Measurements from ENCODE around the gene VPS41. TPM values are rescaled to one million over a fixed set of nuclear protein-coding genes. Genes with fewer than 3 reads are reported as not detected.
"Not testable (repeated sequence)": the region's sequence is repeated elsewhere in the genome, so short reads cannot be mapped to it uniquely, and the experiment has no call there.

The VPS41 gene
- 48.6 TPM for total RNA-seq
- long read RNA-seq, full-length matches to known transcripts = 53 of 66 reads
- long read RNA-seq, partial matches to known transcripts = 6 of 66 reads
- long read RNA-seq, other reads (novel, unspliced or antisense) = 7 of 66 reads

DNA sequence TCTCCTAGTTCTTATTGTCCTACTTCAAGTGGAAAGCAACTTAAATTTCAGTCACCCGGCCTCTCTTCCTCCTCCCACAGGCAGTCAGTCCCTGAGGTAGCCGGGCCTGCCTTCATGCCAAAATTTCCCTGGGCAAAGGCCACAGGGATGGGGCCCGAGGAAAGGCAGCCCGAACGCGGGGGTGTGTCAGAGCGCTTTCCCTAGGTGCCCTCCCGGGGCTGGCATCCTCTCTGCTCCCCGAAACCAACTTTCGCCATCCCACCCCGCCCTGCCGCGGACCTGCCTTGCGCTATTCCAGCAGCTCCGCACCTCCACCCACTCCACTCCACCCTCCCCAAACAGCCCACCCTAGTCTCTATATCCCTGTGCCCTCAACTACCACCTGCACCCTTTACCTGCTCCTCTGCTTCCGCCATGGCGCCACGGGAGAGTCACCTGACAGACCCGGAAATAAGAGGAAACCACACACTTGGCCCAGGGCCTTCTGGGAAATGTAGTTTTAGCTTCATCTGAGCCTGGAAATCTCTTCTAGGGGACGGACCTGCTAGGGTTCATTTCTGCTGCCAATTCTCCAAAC is at the start of gene VPS41:
Gene VPS41 (minus strand): TSS at position 433 of the 577 bp plus-strand sequence. CDS start 17 bp downstream, at position 416.
- intact Hi-C loops (cut with DNase I) = no loop called here

DNA sequence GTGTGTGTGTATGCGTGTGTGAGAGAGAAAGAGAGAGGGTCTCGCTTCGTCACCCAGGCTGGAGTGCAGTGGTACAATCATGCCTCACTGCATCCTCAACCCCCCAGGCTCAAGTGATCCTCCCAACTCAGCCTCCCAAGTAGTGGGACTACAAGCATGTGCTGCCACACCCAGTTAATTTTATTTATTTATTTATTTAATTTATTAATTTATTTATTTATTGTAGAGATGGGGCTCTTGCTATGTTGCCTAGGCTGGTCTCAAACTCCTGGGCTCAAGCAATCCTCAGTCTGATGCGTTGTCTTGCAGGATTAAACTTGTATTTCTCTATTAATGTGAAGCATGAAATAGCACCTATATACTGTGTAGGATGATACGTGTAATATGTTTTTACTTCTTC is 46.9 kb upstream of the VPS41 start:
- no peak for DNase-seq (ENCODE audit: low spot score)
- intact Hi-C loops (cut with DNase I) = no loop called here

More for the DNA sequence above, at the start of gene VPS41:
- peak; percentile 87 for DNase-seq (ENCODE audit: low spot score)

DNA sequence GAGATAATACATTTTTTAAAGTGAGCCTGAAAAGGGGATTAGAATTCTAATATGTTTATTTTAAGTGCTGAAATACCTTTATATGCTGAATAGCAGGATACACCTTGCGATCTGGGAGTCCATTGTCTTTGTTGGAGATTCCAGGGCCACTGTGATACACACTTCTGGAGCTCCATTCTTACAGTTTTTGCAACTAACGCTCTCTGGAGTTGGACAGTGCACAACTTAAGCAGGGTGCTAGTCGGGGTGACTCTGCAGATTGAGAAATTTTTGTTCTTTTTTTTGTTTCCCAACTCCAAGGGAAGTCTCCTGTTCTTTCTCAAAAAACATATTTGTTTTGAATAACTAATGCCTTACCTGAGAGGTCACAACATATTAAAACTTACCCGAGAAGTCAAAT is 45.0 kb upstream of the VPS41 start:
- no peak for DNase-seq (ENCODE audit: low spot score)
- intact Hi-C loops (cut with DNase I) = no loop called here

DNA sequence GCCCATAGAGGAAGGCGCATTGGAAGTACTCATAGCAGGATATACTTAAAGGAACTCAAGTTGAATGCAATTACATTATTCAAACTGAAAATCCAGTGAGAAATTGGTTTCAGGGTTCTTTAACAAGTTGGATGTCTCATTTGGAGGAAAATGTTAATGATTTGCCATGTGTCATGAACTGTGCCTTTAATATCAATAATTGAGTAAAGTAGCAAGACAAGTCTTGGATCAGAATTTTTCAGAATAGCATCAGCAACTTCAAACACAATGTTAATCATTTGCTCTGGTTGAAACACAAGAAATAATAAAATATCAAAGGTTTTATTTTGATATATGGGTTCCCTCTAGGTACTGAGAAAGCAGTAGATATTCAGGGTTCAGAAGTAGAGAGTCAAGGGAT is 44.2 kb upstream of the VPS41 start:
- intact Hi-C loops (cut with DNase I) = no loop called here
- no peak for DNase-seq (ENCODE audit: low spot score)

DNA sequence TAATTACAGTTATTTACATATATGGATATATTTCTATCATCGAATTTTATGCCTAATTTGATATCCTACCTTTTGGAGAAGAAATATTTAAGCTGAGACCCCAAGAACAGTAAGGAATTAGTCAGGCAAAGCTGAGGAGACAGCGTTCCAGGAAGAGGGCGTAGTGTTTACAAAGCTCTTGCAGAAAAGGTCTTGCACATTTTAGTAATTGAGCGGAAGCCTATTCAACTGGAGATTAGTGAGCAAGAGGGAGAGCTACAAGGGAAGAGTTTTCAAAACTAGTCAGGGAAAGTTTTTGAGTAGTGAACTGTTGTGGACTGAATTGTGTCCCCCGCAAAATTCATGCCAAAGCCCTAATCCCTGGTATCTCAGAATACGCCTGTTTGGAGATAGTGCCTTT is 42.2 kb upstream of the VPS41 start:
- intact Hi-C loops (cut with DNase I) = no loop called here
- no peak for DNase-seq (ENCODE audit: low spot score)

DNA sequence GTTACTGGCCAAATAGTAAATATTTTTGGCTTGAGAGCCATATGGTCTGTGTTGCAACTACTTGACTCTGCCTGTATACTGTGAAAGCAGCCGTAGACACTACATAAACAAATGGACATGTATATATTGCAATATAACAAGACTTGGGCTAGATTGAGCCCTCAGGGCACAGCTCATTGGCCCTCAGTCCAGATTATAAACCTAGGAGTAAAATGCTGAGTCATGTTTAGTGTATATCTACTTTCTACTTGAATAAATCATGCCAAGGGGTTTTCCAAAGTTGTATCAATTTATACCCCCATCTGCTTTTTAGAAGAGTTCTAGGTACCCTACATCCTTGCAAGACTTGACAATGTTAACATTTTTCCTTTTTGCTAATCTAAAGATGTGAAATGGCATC is 41.3 kb upstream of the VPS41 start:
- no peak for DNase-seq (ENCODE audit: low spot score)
- intact Hi-C loops (cut with DNase I) = no loop called here

DNA sequence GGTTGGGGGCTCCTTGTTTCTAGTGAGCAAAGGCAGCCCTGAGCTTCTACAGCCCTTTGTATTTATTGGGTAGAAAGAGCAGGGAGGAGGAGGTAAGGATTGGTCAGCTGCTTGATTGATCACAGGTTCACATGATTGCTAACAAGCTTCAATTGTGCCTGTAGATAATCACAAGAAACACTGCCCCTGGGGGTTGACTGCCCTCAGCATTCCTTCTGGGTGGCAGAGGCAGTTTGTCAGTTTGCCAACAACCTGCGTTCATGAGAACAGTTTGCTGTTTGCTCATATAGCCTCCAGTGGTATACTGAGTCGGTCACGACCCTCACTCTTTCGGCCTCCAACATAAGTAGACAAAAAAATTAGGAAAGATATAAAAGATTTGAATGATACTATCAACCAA is 38.5 kb upstream of the VPS41 start:
- intact Hi-C loops (cut with DNase I); DNase-seq (ENCODE audit: low spot score): not testable (repeated sequence)

DNA sequence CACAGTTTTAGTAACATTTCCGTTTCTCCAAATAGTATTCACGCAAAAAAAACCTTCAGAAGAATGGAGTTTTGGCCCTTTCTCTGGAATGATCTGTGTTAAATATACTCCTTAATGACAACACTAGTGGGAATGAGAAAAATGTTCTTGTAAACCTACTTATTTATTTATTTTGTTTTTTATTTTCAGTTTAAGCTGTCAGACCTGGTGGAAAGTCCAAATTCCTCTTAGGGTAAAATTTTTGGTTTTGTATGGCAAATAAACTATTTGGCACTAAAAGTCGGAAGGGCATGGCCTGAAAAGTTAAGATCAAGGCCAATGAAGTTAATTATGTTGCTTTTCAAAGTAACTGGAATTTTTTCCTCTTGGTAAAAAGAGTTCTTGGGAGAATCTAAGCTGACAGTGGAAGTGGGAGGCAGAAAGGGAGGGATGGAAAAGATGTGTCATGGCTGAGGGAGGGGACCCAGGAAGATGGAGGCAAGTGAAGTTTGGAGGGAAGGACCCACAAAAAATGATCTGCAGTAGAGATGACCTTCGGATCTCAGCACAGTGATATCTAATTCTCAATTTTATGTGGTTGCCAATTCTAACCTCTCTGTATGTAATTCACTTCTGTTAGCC is 33.5 kb upstream of the VPS41 start:
- intact Hi-C loops (cut with DNase I) = no loop called here
- no peak for DNase-seq (ENCODE audit: low spot score)

DNA sequence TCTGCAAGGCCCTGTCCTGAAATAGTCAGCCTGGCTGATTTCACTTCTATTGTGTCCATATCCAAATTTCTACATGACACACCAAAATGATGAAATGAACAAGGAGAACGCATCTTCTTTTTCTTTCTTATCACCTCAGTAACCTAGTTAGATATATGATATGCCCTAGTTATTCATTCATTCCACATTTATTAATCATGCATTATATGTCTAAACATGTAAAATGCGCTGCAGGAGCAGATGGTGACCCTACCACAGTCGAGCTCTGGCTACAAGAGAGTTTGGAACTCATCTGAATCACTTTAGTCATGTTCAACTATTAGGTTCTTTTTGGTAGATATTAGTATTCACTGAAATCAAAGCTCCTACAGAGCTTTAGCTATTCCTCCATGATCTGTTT is 31.8 kb upstream of the VPS41 start:
- no peak for DNase-seq (ENCODE audit: low spot score)
- intact Hi-C loops (cut with DNase I) = no loop called here

DNA sequence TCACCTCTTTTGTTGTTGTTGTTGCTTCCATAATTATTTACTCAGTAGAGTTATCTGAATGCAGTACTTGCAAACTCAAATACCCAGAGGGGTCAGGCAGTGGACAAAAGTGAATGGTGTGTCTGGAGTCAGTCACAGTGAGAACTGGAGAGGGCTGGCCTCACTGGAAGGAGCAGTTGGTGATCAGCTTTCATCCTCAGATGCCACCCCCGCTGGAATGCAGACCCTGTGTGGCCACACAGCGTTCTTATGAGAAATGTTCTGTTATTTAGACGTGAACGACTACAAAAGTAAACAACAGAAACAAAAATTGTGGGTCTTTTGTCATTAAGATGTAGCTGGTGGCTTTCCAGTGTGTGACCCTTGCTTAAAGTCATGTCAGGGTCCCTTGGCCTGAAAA is 29.6 kb upstream of the VPS41 start:
- no peak for DNase-seq (ENCODE audit: low spot score)
- intact Hi-C loops (cut with DNase I) = loop anchor here (10.0 kb wide), 1 partner anchor 576 kb away; no protein-coding TSS in a partner anchor

DNA sequence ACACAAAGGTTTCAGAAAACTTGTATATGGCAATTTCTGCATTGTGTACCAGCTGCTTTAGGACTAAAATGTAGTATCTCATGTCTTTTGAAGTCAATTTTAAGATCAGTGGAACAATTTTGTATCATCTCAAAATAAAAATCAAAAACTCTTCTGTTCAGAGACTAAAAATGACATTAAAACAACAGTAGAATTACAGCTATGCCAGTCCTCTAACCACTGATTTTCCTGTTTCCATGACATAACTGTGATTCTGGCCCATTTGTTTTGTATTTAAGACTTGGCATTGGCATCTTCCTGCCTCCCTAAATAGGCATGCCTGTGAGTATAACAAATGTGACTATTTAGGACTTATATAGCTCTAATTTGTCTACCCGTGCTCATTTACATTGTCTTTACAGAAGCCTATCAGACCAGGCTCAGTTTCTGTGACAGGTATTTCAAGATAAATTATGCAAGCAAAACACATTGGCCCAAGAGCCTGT is 29.1 kb upstream of the VPS41 start:
- intact Hi-C loops (cut with DNase I) = loop anchor here (10.0 kb wide), 1 partner anchor 577 kb away; no protein-coding TSS in a partner anchor
- DNase-seq (ENCODE audit: low spot score) = no peak

DNA sequence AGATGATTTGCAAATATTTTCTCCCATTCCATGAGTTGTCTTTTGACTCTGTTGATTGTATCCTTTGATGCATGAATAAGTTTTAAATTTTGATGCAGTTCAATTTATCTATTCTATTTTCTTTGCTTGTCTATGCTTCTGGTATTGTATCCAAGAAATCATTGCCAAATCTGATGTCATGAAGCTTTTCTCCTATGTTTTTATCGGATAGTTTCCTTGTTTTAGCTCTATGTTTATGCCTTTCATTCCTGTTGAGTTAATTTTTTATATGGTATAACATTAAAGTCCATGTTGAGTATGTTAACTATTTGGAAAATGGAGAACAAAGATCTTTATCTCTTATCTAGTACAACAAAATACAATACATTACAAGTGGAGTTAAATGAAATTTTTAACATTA is 27.6 kb upstream of the VPS41 start:
- intact Hi-C loops (cut with DNase I) = loop anchor here (10.0 kb wide), 1 partner anchor 578 kb away; no protein-coding TSS in a partner anchor
- no peak for DNase-seq (ENCODE audit: low spot score)

DNA sequence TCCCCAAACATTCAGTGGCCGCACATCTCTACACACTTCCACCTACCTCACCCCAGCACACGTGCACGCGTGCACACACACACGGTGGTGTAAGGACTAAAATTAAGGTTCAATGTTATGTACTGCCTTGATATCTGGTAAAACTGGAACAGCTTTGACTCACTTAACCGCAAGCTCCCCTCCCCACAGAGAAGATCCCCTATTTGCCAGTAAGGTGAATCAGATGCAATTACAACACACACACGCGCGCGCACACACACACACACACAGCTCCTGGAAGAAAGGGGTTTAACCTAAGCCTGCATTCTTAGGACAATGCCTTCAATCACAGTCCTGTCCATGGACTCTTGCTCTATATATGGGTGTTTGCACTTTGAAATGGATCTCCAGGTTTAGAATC is 25.5 kb upstream of the VPS41 start:
- no peak for DNase-seq (ENCODE audit: low spot score)
- intact Hi-C loops (cut with DNase I) = loop anchor here (10.0 kb wide), 1 partner anchor 580 kb away; no protein-coding TSS in a partner anchor

DNA sequence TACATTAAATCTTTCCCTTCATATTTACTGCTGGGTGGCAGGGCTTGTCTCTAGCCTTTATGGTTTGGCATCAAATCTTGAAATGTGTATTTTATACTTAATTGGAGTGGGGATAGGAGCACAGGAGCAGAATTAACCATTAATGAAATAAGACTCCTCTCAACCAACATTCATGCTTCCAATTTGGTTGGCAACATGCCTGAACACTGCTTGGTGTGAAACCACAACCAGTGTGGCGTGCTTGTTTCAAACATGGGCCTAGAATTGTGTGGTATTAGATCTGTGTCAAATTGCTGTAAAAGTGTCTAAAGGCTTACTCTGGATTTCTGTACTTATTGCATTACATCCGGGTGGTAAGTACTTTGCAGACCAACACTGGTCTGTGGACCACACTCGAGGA is 25.1 kb upstream of the VPS41 start:
- intact Hi-C loops (cut with DNase I) = loop anchor here (10.0 kb wide), 1 partner anchor 581 kb away; no protein-coding TSS in a partner anchor
- no peak for DNase-seq (ENCODE audit: low spot score)

DNA sequence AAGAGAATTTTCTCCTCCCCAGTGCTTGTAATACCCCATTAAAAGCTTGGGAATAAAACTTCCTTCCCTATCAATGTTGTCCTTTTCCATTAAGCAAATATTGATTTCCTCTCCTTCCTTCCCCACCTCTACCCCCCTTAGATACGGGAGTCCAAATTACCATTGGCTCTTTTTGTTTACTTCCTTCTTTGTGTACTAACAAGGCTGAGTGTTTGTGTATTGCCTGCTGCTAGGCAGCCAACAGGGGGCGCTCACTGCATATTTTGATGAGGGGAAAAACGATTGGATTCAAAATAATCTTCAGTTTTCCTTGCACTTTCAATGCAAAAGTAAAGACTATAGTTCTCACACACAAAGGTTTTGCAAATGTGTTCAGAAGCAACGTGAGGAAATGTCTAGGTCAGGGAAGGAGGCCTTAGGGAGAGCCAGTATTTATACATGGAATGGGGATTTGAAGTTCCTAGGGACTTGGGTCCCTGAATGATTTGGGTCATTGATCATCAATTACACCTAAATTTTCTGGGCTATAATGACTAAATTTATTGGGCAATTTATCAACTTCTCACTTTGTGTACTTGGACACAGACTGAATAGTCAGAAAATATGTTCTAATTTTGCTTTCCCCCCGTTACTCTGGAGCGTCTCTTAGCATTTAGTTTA is 23.6 kb upstream of the VPS41 start:
- intact Hi-C loops (cut with DNase I) = loop anchor here (10.0 kb wide), 1 partner anchor 582 kb away; no protein-coding TSS in a partner anchor
- no peak for DNase-seq (ENCODE audit: low spot score)

DNA sequence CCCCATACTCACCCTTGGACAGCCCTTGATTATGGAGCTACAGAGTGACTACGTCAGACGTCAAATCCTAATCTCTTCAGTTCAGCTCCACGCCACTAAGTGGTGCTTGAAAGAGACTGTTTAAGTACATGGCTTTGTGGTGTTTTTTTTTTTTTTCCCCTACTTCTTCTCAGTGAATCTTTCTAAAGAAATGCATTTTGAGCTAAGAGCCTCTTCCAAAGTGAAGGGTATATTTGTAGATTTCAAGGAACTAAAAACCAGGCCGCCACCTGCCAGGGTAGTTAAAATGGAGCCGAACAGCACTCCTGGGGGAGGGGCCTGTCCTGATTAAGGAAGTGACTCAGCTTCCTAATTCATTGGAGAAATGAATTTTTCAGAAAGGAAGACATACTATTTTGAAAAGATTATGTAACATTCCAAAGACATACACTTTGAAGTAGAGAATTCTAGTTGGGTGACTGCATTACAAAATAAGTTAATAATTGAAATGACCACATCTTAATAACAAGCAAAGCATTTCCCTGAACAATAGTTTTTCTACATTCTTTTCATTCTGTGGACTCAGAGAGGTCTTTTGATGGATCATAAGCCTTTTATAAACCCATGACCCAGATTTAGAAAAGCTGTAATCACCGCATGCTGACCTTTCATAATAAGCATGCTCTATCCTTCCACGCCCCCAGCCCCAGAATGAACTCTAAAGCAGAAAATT is 20.6 kb upstream of the VPS41 start:
- DNase-seq (ENCODE audit: low spot score) = no peak
- intact Hi-C loops (cut with DNase I) = loop anchor here (10.0 kb wide), 1 partner anchor 585 kb away; no protein-coding TSS in a partner anchor

DNA sequence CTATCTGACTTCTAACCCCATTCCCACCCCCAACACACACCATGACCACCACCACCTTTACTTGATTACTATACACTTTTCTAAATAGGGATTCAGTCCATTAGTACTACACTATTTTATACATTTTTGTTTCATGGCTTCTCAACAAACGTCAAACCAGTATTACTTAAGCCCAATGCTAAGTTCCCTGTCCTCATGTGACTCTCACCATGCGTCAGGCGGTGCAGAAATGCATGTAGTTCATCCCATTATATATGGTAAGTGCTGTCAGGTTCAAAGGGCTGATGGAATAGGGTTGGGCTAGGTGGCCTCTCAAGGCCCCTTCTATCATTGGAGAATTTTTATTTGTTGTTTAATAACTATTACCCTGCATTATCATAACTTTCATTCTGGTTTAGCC is 19.5 kb upstream of the VPS41 start:
- intact Hi-C loops (cut with DNase I) = no loop called here
- no peak for DNase-seq (ENCODE audit: low spot score)

DNA sequence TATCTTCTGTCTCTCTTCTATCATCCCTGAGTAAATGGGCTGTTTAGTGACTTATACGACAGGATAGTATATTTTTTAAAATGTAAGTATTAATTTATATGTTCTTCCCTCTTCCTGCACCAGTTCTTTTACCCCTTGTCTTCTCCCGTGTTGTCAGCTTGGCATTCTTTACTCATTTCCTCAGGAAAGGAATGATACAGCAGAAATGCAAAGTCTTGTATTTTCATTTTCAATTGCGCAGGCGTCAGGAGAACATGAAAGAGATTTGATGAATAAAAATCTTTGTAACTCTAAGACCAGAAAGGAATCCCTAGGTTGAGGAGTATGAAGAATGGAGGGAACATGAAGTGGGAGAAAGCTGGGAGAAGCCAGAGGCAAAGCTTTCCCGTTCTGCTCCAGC is 18.8 kb upstream of the VPS41 start:
- no peak for DNase-seq (ENCODE audit: low spot score)
- intact Hi-C loops (cut with DNase I) = no loop called here

DNA sequence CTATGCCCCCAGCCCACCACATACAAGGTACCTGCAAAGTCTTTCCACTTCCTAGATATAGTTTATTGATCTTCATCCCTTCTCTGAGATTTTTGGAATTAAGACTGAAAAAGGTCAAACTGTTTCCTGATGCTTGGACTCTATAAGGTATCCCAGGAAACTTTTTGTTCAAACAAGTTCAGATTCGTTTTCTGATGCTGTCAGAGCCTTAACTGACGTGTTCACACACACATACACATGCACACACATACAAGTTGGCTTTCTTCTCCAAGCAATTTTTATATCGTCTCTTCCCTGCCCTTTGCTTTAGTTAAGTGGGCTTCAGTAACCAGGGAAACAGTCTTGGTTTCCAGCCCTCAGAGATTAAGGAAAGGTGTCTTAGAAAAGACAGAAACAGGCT is 11.7 kb upstream of the VPS41 start:
- DNase-seq (ENCODE audit: low spot score) = no peak
- intact Hi-C loops (cut with DNase I) = no loop called here

DNA sequence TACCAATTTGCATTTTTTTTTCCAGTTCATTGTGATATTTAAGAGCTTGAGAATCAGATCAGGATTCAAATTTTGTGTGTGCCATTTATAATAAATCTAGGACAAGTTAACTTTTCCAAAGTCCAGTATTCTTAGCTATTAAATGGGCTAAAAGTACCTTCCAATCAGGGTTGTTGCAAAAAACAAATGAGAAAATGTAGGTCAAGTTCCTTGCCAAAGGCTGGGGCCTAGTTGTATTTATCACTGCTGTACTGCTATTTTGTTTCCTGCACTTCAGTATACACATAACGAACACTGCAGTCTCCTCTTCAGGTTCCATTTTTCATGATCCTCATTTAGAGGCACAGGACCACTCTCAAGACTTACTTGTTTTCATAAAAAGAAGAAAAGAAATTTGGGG is 7.4 kb upstream of the VPS41 start:
- intact Hi-C loops (cut with DNase I) = no loop called here
- no peak for DNase-seq (ENCODE audit: low spot score)

Data from cardiac septum (tissue), 1 donor.